Measurements from ENCODE around the gene IL19. TPM values are rescaled to one million over a fixed set of nuclear protein-coding genes. Genes with fewer than 3 reads are reported as not detected.

IL19 gene
- total and polyA plus RNA-seq, 9 of the 15 experiments (the other 6 are each of a cell fraction or from before 2014, with no cell fraction given): not detected

GRCh38 chr1:206757524-206758266 is 12.9 kb upstream of the IL19 start:
- BruUV-seq (replicated peaks): no TSS peak
- intact Hi-C loops (cut with micrococcal nuclease) (no loop called here), in situ Hi-C loops (cut with MboI) (no loop called here)
- Histone ChIP-seq H3K9me1 (ENCODE audit: control insufficient read depth, insufficient read depth, low read length) (no peaks in the 10 kb centered on the region), H3K9ac (ENCODE audit: insufficient read depth in 1 of 2, low read depth in 2 of 2, low read length in 2 of 2) (no peak overlapping the region), H2AFZ (ENCODE audit: low read depth, low read length) (no peak overlapping the region), H3K4me3 (no peak overlapping the region), H4K20me1 (replicated peaks; ENCODE audit: control insufficient read depth, insufficient read depth, low read length) (no peaks in the 10 kb centered on the region), H3K27me3 (ENCODE audit: control insufficient read depth in 2 of 2, insufficient read depth in 2 of 2, low read length in 2 of 2) (peaks cover 24 to 26% of the 10 kb centered on the region in 2 experiments), H3K27ac (ENCODE audit: extremely low read depth, low read depth, low read length) (no peak overlapping the region), H3K4me2 (ENCODE audit: insufficient read depth, low read length) (no peak overlapping the region), H3K79me2 (ENCODE audit: control insufficient read depth, insufficient read depth, low read length) (no peaks in the 10 kb centered on the region), H3K9me3 (replicated peaks; ENCODE audit: control insufficient read depth, insufficient read depth, low read depth, low read length) (no peaks in the 10 kb centered on the region), H3K36me3 (ENCODE audit: control insufficient read depth, insufficient read depth, low read length) (no peaks in the 10 kb centered on the region), H3K4me1 (replicated peaks in 1 of 2; ENCODE audit: control insufficient read depth in 2 of 2, insufficient read depth in 2 of 2, low read length in 2 of 2) (no peaks in the 10 kb centered on the region)
- ATAC-seq (no peak), FAIRE-seq (no peak), DNase-seq (ENCODE audit: extremely low read depth in 1 of 4, low spot score in 3 of 4) (no peak)
- CTCF ChIA-PET (ENCODE audit: low intra/inter-chr PET ratio): no interaction called here
- POLR2A ChIA-PET: interaction anchor here (0.7 kb wide), 1 partner anchor 13 kb away, joined by 3 read pairs; no protein-coding TSS in a partner anchor
- WGBS (ENCODE audit: insufficient coverage, low coverage, missing lambda C conversion rate): 2% methylated on average over 13 of the region's 13 CpGs
- TF ChIP-seq CBX8 (IDR thresholded peaks at IDR 0.05; ENCODE audit: borderline replicate concordance, extremely low read depth, low read depth, low read length, poor library complexity, severe bottlenecking): no peak
- TF ChIP-seq ZNF780A (CRISPR knock-in tag; IDR thresholded peaks at IDR 0.05): no peak
- TF ChIP-seq MED1 (CRISPR knock-in tag; IDR thresholded peaks at IDR 0.05; ENCODE audit: borderline replicate concordance): no peak
- no peak for TF ChIP-seq ZNF668 (CRISPR knock-in tag; IDR thresholded peaks at IDR 0.05)
- no peak for TF ChIP-seq ZNF318 (IDR thresholded peaks at IDR 0.05; ENCODE audit: borderline replicate concordance in 1 of 2, low read depth in 1 of 2)
- no peak for TF ChIP-seq GABPA (tag; conservative IDR thresholded peaks at IDR 0.05; ENCODE audit: low read depth)
- TF ChIP-seq DDX20 (tag; IDR thresholded peaks at IDR 0.05; ENCODE audit: low read depth): no peak
- TF ChIP-seq CCNT2 (IDR thresholded peaks at IDR 0.05; ENCODE audit: borderline replicate concordance, extremely low read depth, insufficient read length, low read depth, low read length): no peak
- no peak for TF ChIP-seq CHD2 (IDR thresholded peaks at IDR 0.05; ENCODE audit: low read depth, low read length)
- no peak for TF ChIP-seq SETDB1 (IDR thresholded peaks at IDR 0.05; ENCODE audit: low read length)
- TF ChIP-seq ETV5 (CRISPR knock-in tag; IDR thresholded peaks at IDR 0.05; ENCODE audit: low read depth): no peak
- no peak for TF ChIP-seq TEAD1 (CRISPR knock-in tag; IDR thresholded peaks at IDR 0.05)
- TF ChIP-seq PURB (CRISPR knock-in tag; IDR thresholded peaks at IDR 0.05; ENCODE audit: low read depth): no peak

Data from K562 (cell line).